K562 (cell line): ENCODE data around the gene DCXR. TPM values are rescaled to one million over a fixed set of nuclear protein-coding genes. Genes with fewer than 3 reads are reported as not detected.

ENCODE experiments used
- ATAC-seq: fragments of 200-7000 bp; cut with Tn5 transposase; 3 replicates; pipeline ENCODE4 v1.9.1; 2020; ENCODE audit warnings: moderate library complexity
- BruUV-seq: library from RNA; stranded (reverse); fragments of 400-500 nt; replicated peaks from 2 replicates; lab custom pipeline; 2021; lab: Mats Ljungman, UMichigan
- CTCF ChIA-PET: fragments of 300-600 bp; formaldehyde crosslinking; extraction: SDS; loops from one replicate; lab custom pipeline; 2021; ENCODE audit warnings: low intra/inter-chr PET ratio; lab: Yijun Ruan, JAX
- POLR2A ChIA-PET: fragments of 300-600, 350-650 bp; sonication (Branson Sonifier 250); formaldehyde crosslinking; extraction: SDS; loops from one replicate; lab custom pipeline; 2021; ENCODE audit warnings: antibody characterized with exemption, inconsistent platforms; lab: Yijun Ruan, JAX
- DNase-seq, 4 experiments: peaks; one replicate each; pipeline versions ENCODE4 v3.0.0 to v3.0.0-alpha.2; 2011 to 2018; ENCODE audit warnings: low spot score in 3 of 4, mixed read lengths in 3 of 4; ENCODE audit errors: extremely low read depth in 1 of 4
- FAIRE-seq: peaks from 2 replicates; lab custom pipeline; 2011; peaks lifted over from hg19 to GRCh38; lab: Jason Lieb, UNC
- H2AFZ ChIP-seq: 2 replicates; pipeline ENCODE4 v1.6.0; 2011; ENCODE audit warnings: low read depth, low read length, control low read depth, inconsistent platforms
- H3K27ac ChIP-seq: fragments of 200-600 bp; 3 replicates; pipeline ENCODE4 v1.8.0; 2011; ENCODE audit warnings: low read depth, mild to moderate bottlenecking, control low read depth, inconsistent platforms, low read length, moderate library complexity, mixed read lengths; ENCODE audit errors: extremely low read depth
- H3K27me3 ChIP-seq, 2 experiments: fragments of 300-600 bp in 1 of 2; 2 replicates in 1 of 2; 3 replicates in 1 of 2; pipeline versions ENCODE4 v1.6.0 to v1.8.0; 2011; ENCODE audit warnings: inconsistent platforms in 2 of 2, low read length in 2 of 2, mild to moderate bottlenecking in 1 of 2, mixed read lengths in 1 of 2, moderate library complexity in 1 of 2; ENCODE audit not compliant: control insufficient read depth in 2 of 2, insufficient read depth in 2 of 2
- H3K36me3 ChIP-seq: fragments of 300-600 bp; 3 replicates; pipeline ENCODE4 v1.8.0; 2011; ENCODE audit warnings: mild to moderate bottlenecking, low read length, inconsistent platforms; ENCODE audit not compliant: control insufficient read depth, insufficient read depth
- H3K4me1 ChIP-seq, 2 experiments: fragments of 200-600 bp in 1 of 2; replicated peaks in 1 of 2; 2 replicates in 1 of 2; 3 replicates in 1 of 2; pipeline versions ENCODE4 v1.5.1 to v1.8.0; 2011; ENCODE audit warnings: inconsistent platforms in 2 of 2, low read length in 2 of 2, mild to moderate bottlenecking in 1 of 2, mixed read lengths in 1 of 2, moderate library complexity in 1 of 2; ENCODE audit not compliant: control insufficient read depth in 2 of 2, insufficient read depth in 2 of 2
- H3K4me2 ChIP-seq: 2 replicates; pipeline ENCODE4 v1.6.1; 2011; ENCODE audit warnings: low read length, control low read depth, inconsistent platforms, mixed read lengths; ENCODE audit not compliant: insufficient read depth
- H3K4me3 ChIP-seq: fragments of 200-600 bp; sonication (generic), shearing (Covaris generic); 2 replicates; pipeline ENCODE4 v1.5.1; 2016; ENCODE audit warnings: control low read depth, inconsistent platforms
- H3K79me2 ChIP-seq: fragments of 200-600 bp; 3 replicates; pipeline ENCODE4 v1.8.0; 2011; ENCODE audit warnings: low read length, inconsistent platforms; ENCODE audit not compliant: control insufficient read depth, insufficient read depth
- H3K9ac ChIP-seq, 2 experiments: 2 replicates each; pipeline versions ENCODE4 v1.6.0 to v1.6.1; 2011; ENCODE audit warnings: low read depth in 2 of 2, low read length in 2 of 2, control low read depth in 1 of 2, inconsistent platforms in 1 of 2, mild to moderate bottlenecking in 1 of 2, mixed read lengths in 1 of 2; ENCODE audit not compliant: insufficient read depth in 1 of 2
- H3K9me1 ChIP-seq: one replicate; pipeline ENCODE4 v1.6.0; 2011; ENCODE audit warnings: inconsistent platforms, mild to moderate bottlenecking, low read length, moderate library complexity; ENCODE audit not compliant: control insufficient read depth, insufficient read depth
- H3K9me3 ChIP-seq: replicated peaks from 2 replicates; pipeline ENCODE4 v1.5.1; 2011; ENCODE audit warnings: low read depth, low read length, inconsistent platforms; ENCODE audit not compliant: control insufficient read depth, insufficient read depth
- H4K20me1 ChIP-seq: replicated peaks from 2 replicates; pipeline ENCODE4 v1.6.1; 2011; ENCODE audit warnings: low read length, inconsistent platforms, mixed read lengths; ENCODE audit not compliant: control insufficient read depth, insufficient read depth
- ATF1 ChIP-seq, 2 experiments: fragments of 450-650 bp in 1 of 2; IDR thresholded peaks; 2 replicates each; pipeline ENCODE4 v1.6.1; 2016; ENCODE audit warnings: missing compliant biosample characterization in 1 of 2, missing genetic modification characterization in 1 of 2
- BCOR ChIP-seq: fragments of 450-650 bp; IDR thresholded peaks from 2 replicates; pipeline ENCODE4 v1.6.1; 2016
- CBFB ChIP-seq: sonication (generic); formaldehyde crosslinking; IDR thresholded peaks from 2 replicates; pipeline ENCODE4 v1.4.0; 2020; ENCODE audit warnings: mild to moderate bottlenecking, missing genetic modification reagents
- DLX4 ChIP-seq: fragments of 250-450 bp; sonication (Bioruptor Pico); IDR thresholded peaks from 2 replicates; pipeline ENCODE4 v1.6.1; 2021; ENCODE audit warnings: mild to moderate bottlenecking
- ESRRA ChIP-seq: fragments of 450-650 bp; IDR thresholded peaks from 2 replicates; pipeline ENCODE4 v1.6.1; 2014; ENCODE audit warnings: low read depth, mild to moderate bottlenecking, moderate library complexity, borderline replicate concordance
- HMGN3 ChIP-seq: IDR thresholded peaks from 2 replicates; pipeline ENCODE4 v1.6.1; 2011; ENCODE audit warnings: borderline replicate concordance, low read depth, mild to moderate bottlenecking, mixed read lengths, low read length; ENCODE audit not compliant: insufficient read length; ENCODE audit errors: extremely low read depth
- JUND ChIP-seq, 2 experiments: IDR thresholded peaks; 2 replicates in 1 of 2; 3 replicates in 1 of 2; pipeline ENCODE4 v1.6.1; 2011; ENCODE audit warnings: borderline replicate concordance in 2 of 2, low read depth in 2 of 2, low read length in 2 of 2, improper control_type of control experiment in 1 of 2, missing biosample characterization in 1 of 2, missing genetic modification characterization in 1 of 2, missing genetic modification reagents in 1 of 2
- MAZ ChIP-seq, 2 experiments: fragments of 450-650 bp in 1 of 2; sonication (generic) in 1 of 2; formaldehyde crosslinking; IDR thresholded peaks in 1 of 2; conservative IDR thresholded peaks in 1 of 2; 2 replicates each; pipeline versions ENCODE4 v1.4.0 to v1.5.0; 2020; ENCODE audit warnings: mild to moderate bottlenecking in 1 of 2, missing genetic modification reagents in 1 of 2
- MIER1 ChIP-seq: fragments of 450-650 bp; IDR thresholded peaks from 2 replicates; pipeline ENCODE4 v1.6.1; 2016; ENCODE audit warnings: antibody characterized with exemption, mild to moderate bottlenecking, low read depth
- TRIM25 ChIP-seq: fragments of 450-650 bp; IDR thresholded peaks from 2 replicates; pipeline ENCODE4 v1.7.0; 2016; ENCODE audit warnings: borderline replicate concordance
- ZNF699 ChIP-seq: fragments of 250-450 bp; sonication (Bioruptor Pico); IDR thresholded peaks from 2 replicates; pipeline ENCODE4 v1.8.0; 2021; ENCODE audit warnings: mild to moderate bottlenecking, moderate library complexity; ENCODE audit not compliant: insufficient replicate concordance
- WGBS: fragments of 100-300 bp; shearing (Covaris generic); methylation state at CpG from one replicate; pipeline ENCODE4 v1.1.6; 2016; ENCODE audit warnings: low coverage, mixed read lengths; ENCODE audit not compliant: insufficient coverage; ENCODE audit errors: missing lambda C conversion rate; 5-methylcytosine and 5-hydroxymethylcytosine counted together
- in situ Hi-C: fragments of 300-500 bp; cut with MboI; formaldehyde crosslinking; loops from 4 replicates; pipeline ENCODE4 v1.15.0; 2018; ENCODE audit warnings: inconsistent platforms, mixed read lengths
- intact Hi-C: fragments of 100-400 bp; cut with micrococcal nuclease; formaldehyde crosslinking; loops from 2 replicates; pipeline ENCODE4 v1.14.2; 2022
- polyA plus RNA-seq, 8 experiments: library from polyadenylated mRNA; depleted of rRNA in 4 of 8; stranded (reverse) in 5 of 8; unstranded in 3 of 8; fragments of >200 nt; fragmentation: Nextera tagmentation in 2 of 8; fragmentation: Illumina TruSeq in 1 of 8; extraction: Ambion mirVana in 2 of 8; extraction: Trizol in 1 of 8; gene quantifications; 2 replicates each; pipeline versions ENCODE4 v1.2.1 to v1.2.3, GENCODE V29; 2011 to 2014; ENCODE audit warnings: inconsistent platforms in 1 of 8, missing spikeins in 1 of 8
- total RNA-seq, 7 experiments: library from RNA; depleted of rRNA in 6 of 7; stranded (reverse); fragments of >200 nt in 6 of 7; fragmentation: Illumina TruSeq in 2 of 7; extraction: Trizol in 2 of 7; gene quantifications; 2 replicates each; pipeline versions ENCODE4 v1.2.1 to v1.2.3, GENCODE V29; 2011 to 2021; ENCODE audit warnings: low replicate concordance in 1 of 7
- TF ChIP-seq, protein P1 (sequence below): fragments of 250-450 bp; sonication (Bioruptor Pico); IDR thresholded peaks from 2 replicates; pipeline ENCODE4 v1.5.0; 2021; ENCODE audit warnings: mild to moderate bottlenecking, moderate library complexity
- TF ChIP-seq, protein P2 (sequence below): fragments of 250-450 bp; sonication (Bioruptor Pico); IDR thresholded peaks from 2 replicates; pipeline ENCODE4 v1.4.0; 2020; ENCODE audit warnings: borderline replicate concordance

Gene DCXR
- total and polyA plus RNA-seq, 9 of the 15 experiments (the other 6 are each of a cell fraction or from before 2014, with no cell fraction given), result 21.3 to 274 (median 156) TPM

- intact Hi-C loops, result no loop called here
- WGBS, result 41% methylated on average over 6 of the region's 6 CpGs
- FAIRE-seq, result no peak
- no peak overlapping the region for H3K4me2 ChIP-seq
- ChIA-PET CTCF (no interaction called here), POLR2A (interaction anchor here (0.6 to 1.1 kb wide), 3 partner anchors 12 to 42 kb away, joined by 3 read pairs; no protein-coding TSS in a partner anchor)
- no peaks in the 10 kb centered on the region for H3K27me3 ChIP-seq
- no peak overlapping the region for H2AFZ ChIP-seq
- no peak overlapping the region for H3K4me3 ChIP-seq
- no peak overlapping the region for H3K27ac ChIP-seq
- H3K36me3 ChIP-seq, result peaks cover 3% of the 10 kb centered on the region; the same call in 1 of the 3 replicates
- H3K9ac ChIP-seq, result no peak overlapping the region
- peaks cover 0 to 16% of the 10 kb centered on the region in 2 experiments; a peak in 2 of 5 replicates for H3K4me1 ChIP-seq
- H3K9me1 ChIP-seq, result peaks cover 3% of the 10 kb centered on the region
- BruUV-seq, result no TSS peak
- no peak for DNase-seq
- no peaks in the 10 kb centered on the region for H3K9me3 ChIP-seq
- no peaks in the 10 kb centered on the region for H3K79me2 ChIP-seq
- H4K20me1 ChIP-seq, result peaks cover 9% of the 10 kb centered on the region; the same call in 1 of the 2 replicates
- in situ Hi-C loops, result no loop called here
- ATAC-seq, result no peak
- TF ChIP-seq HMGN3 (no peak), TRIM25 (no peak), MIER1 (no peak), CBFB (CRISPR knock-in tag) (no peak), ZNF699 (CRISPR knock-in tag) (no peak), DLX4 (CRISPR knock-in tag) (no peak), ESRRA (no peak), ATF1 (CRISPR knock-in tag; IDR thresholded peaks at IDR 0.05) (no peak), ATF1 (tag; IDR thresholded peaks at IDR 0.05) (no peak), BCOR (no peak), MAZ (CRISPR knock-in tag; conservative IDR thresholded peaks at IDR 0.05 in 1 of 2, IDR thresholded peaks at IDR 0.05 in 1 of 2) (no peak), JUND (IDR thresholded peaks at IDR 0.05; ENCODE audit: borderline replicate concordance, low read depth, low read length) (no peak), JUND (tag; IDR thresholded peaks at IDR 0.05; ENCODE audit: borderline replicate concordance, low read depth, low read length) (no peak)
- TF ChIP-seq, protein P1, sequence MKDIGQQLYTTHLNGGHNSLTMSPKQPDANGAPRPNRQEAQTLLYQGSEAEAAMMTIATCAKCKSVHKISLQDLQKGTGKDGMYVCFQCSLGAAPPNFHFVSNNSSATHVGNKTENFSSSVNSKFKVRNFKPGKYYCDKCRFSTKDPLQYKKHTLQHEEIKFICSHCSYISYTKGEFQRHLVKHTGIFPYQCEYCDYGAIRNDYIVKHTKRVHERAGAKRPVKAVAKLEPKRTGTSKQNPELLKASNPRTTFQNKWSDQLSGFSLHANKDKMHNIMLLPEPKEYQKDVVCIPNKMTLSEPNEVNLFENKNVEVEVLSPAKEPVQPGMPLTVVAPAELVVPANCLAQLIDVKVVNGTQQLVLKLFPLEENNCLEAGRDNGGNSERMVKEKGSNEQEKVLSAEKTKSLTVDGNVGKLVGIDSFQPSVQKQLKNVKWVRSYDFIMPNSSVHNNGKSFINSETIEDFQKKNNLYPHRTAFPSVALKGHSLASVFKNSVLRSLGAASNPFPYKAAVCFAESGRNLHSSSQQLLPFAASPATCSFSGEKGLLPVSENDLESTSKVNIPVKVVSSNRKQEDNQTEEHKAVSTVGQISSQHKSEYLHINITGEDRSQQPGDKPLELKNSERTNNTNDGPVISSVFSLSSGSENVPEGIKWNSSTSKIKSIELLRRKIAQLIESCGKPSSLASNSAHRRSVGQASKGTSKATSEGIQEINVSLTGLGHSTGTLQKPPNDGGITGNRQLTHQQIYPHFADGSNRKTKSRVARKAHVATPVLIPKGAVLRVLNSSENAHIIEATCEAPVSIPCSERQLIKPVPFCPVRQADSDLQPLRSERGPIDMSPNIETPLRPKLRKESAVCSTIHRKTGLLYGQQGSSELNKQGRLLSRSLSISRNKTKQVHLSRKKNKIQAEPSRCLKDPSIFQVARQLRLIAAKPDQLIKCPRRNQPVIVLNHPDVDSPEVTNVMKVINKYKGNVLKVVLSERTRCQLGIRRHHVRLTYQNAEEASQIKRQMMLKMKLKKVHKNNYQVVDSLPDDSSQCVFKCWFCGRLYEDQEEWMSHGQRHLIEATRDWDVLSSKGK (CRISPR knock-in tag), result no peak
- TF ChIP-seq, protein P2, sequence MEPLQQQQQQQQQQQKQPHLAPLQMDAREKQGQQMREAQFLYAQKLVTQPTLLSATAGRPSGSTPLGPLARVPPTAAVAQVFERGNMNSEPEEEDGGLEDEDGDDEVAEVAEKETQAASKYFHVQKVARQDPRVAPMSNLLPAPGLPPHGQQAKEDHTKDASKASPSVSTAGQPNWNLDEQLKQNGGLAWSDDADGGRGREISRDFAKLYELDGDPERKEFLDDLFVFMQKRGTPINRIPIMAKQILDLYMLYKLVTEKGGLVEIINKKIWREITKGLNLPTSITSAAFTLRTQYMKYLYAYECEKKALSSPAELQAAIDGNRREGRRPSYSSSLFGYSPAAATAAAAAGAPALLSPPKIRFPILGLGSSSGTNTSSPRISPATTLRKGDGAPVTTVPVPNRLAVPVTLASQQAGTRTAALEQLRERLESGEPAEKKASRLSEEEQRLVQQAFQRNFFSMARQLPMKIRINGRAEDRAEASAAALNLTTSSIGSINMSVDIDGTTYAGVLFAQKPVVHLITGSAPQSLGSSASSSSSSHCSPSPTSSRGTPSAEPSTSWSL (CRISPR knock-in tag), result no peak
These were observed 35.3 kb upstream of the DCXR start for GRCh38 chr17:82072827-82073226.
